Stomach (tissue), 4 donors: Measurements from ENCODE around the gene ZFP62.

Experiments used
- CTCF ChIP-seq, 7 experiments: fragments of 450-650 bp in 4 of 7; fragments of 200-600 bp in 3 of 7; sonication (generic) in 3 of 7; IDR thresholded peaks; one replicate each; pipeline ENCODE4 v1.5.1; 2016 to 2019; ENCODE audit warnings: antibody characterized with exemption in 7 of 7, control low read depth in 2 of 7, mild to moderate bottlenecking in 1 of 7
- EP300 ChIP-seq: sonication (generic); formaldehyde crosslinking; IDR thresholded peaks from one replicate; pipeline ENCODE4 v1.6.1; 2017; ENCODE audit warnings: antibody characterized with exemption
- POLR2A ChIP-seq, 4 donors: fragments of 450-650 bp; IDR thresholded peaks; one replicate each; pipeline ENCODE4 v1.6.1; 2016; ENCODE audit warnings: antibody characterized with exemption in 4 of 4, control low read depth in 2 of 4, mild to moderate bottlenecking in 1 of 4, moderate library complexity in 1 of 4

GRCh38 chr5:180815293-180815917, 45.7 kb downstream of the ZFP62 start:
- TF ChIP-seq CTCF (IDR thresholded peaks at IDR 0.05) (no peak), POLR2A (IDR thresholded peaks at IDR 0.05) (no peak), EP300 (no peak)
